HG02938 (cell line): ENCODE data around the gene SULT1C4.
"Not testable (repeated sequence)": the region's sequence is repeated elsewhere in the genome, so short reads cannot be mapped to it uniquely, and the experiment has no call there.

Experiments
- ATAC-seq: cut with Tn5 transposase; IDR thresholded peaks from one replicate; pipeline ENCODE4 v1.9.1; 2021; ENCODE audit warnings: mild to moderate bottlenecking, moderate library complexity; ENCODE audit not compliant: unreplicated experiment

The SULT1C4 gene

GRCh38 chr2:108412995-108413710 lies 35.4 kb downstream of the SULT1C4 start:
- ATAC-seq, result no peak

- no peak for ATAC-seq
Observed at GRCh38 chr2:108413711-108414095, 35.9 kb downstream of the SULT1C4 start.

GRCh38 chr2:108414256-108414876 lies 36.6 kb downstream of the SULT1C4 start:
- no peak for ATAC-seq

- no peak for ATAC-seq
Observed at GRCh38 chr2:108414945-108415344, 37.2 kb downstream of the SULT1C4 start.

GRCh38 chr2:108417254-108417653 lies 39.5 kb downstream of the SULT1C4 start:
- no peak for ATAC-seq

GRCh38 chr2:108418416-108418815 lies 40.7 kb downstream of the SULT1C4 start:
- ATAC-seq, result no peak

GRCh38 chr2:108423067-108423466 lies 45.3 kb downstream of the SULT1C4 start:
- no peak for ATAC-seq

- no peak for ATAC-seq
Observed at GRCh38 chr2:108423502-108424251, 45.9 kb downstream of the SULT1C4 start.

GRCh38 chr2:108428286-108429009 lies 50.7 kb downstream of the SULT1C4 start:
- no peak for ATAC-seq

GRCh38 chr2:108435578-108435977 lies 57.8 kb downstream of the SULT1C4 start:
- not testable (repeated sequence) for ATAC-seq

- ATAC-seq, result no peak
Observed at GRCh38 chr2:108436976-108437375, 59.2 kb downstream of the SULT1C4 start.
